ENCODE results near the gene PEX14. TPM values are rescaled to one million over a fixed set of nuclear protein-coding genes. Genes with fewer than 3 reads are reported as not detected.

PEX14 gene
- total and polyA plus RNA-seq, 10 of the 15 experiments (the other 5 are each of a cell fraction or from before 2014, with no cell fraction given): 1.4 to 23.2 (median 12.0) TPM

- FAIRE-seq (peak; percentile 96), ATAC-seq (peak; percentile 96), DNase-seq (ENCODE audit: low read depth, low spot score) (peak; percentile 88)
- Histone ChIP-seq H4K20me1 (ENCODE audit: control insufficient read depth, insufficient read depth) (no peaks in the 10 kb centered on the region), H3K9me3 (replicated peaks; ENCODE audit: control insufficient read depth, insufficient read depth, low read length) (no peaks in the 10 kb centered on the region), H3K27me3 (replicated peaks in 1 of 2; ENCODE audit: control insufficient read depth in 2 of 2, insufficient read depth in 2 of 2, low read length in 1 of 2) (no peaks in the 10 kb centered on the region), H2AFZ (ENCODE audit: control insufficient read depth, low read depth, low read length) (peak overlapping the region; percentile 45), H3K36me3 (ENCODE audit: control insufficient read depth in 2 of 2, insufficient read depth in 2 of 2, low read length in 1 of 2) (peaks cover 3 to 12% of the 10 kb centered on the region in 2 experiments; a peak in 3 of 4 replicates), H3K4me3 (peak overlapping the region; percentile 56), H3K4me2 (ENCODE audit: control insufficient read depth, insufficient read depth) (peak overlapping the region; percentile 57), H3K4me1 (ENCODE audit: control insufficient read depth, insufficient read depth, low read length) (peaks cover 25% of the 10 kb centered on the region), H3K27ac (ENCODE audit: control insufficient read depth, insufficient read depth) (peak overlapping the region; percentile 83), H3K79me2 (ENCODE audit: control insufficient read depth, insufficient read depth, low read length) (peaks cover 34% of the 10 kb centered on the region), H3K9ac (ENCODE audit: control insufficient read depth, insufficient read depth, low read length) (peak overlapping the region; percentile 64)
- no TSS peak for BruUV-seq (replicated peaks)
- RAD21 ChIA-PET (ENCODE audit: unreplicated experiment): interaction anchor here (0.5 to 8.4 kb wide), 30 partner anchors 9 to 552 kb away, joined by 3 to 191 read pairs (median 4); partner anchors contain the start of genes CENPS, DFFA, KIF1B and LZIC
- POLR2A ChIA-PET: interaction anchor here (0.5 to 2.6 kb wide), 9 partner anchors 9 to 1415 kb away, joined by 3 to 17 read pairs (median 4); partner anchors contain the start of gene CENPS
- under 1% methylated on average over 15 of the region's 15 CpGs for WGBS (ENCODE audit: insufficient coverage, insufficient replicate concordance, low lambda C conversion rate, missing lambda C conversion rate)
- CTCF ChIA-PET: interaction anchor here (0.6 to 12.5 kb wide), 53 partner anchors 9 to 1151 kb away, joined by 3 to 292 read pairs (median 4); partner anchors contain the start of genes CENPS, CORT, KIF1B and PEX14
- SMC1A ChIA-PET (ENCODE audit: uncharacterized antibody, unreplicated experiment): interaction anchor here (0.7 to 6.4 kb wide), 29 partner anchors 9 to 748 kb away, joined by 3 to 122 read pairs (median 3); partner anchors contain the start of genes CENPS and PEX14
- intact Hi-C loops (cut with micrococcal nuclease; ENCODE audit: unreplicated experiment): loop anchor here (1.0 to 5.0 kb wide), 2 partner anchors 65 to 618 kb away; partner anchors contain the start of gene CENPS
- in situ Hi-C loops (cut with MboI): loop anchor here (5.0 kb wide), 1 partner anchor 63 kb away; the partner anchor contains the start of gene CENPS
- TF ChIP-seq EZH2 (IDR thresholded peaks at IDR 0.05; ENCODE audit: borderline replicate concordance, control insufficient read depth, low read depth, low read length): no peak
- TF ChIP-seq E4F1 (IDR thresholded peaks at IDR 0.05; ENCODE audit: borderline replicate concordance, partially characterized antibody): peak; percentile 39
- no peak for TF ChIP-seq TCF3 (IDR thresholded peaks at IDR 0.05; ENCODE audit: borderline replicate concordance, insufficient read depth, low read depth, low read length)
- peak; percentile 78 for TF ChIP-seq RELA (IDR thresholded peaks at IDR 0.05; ENCODE audit: borderline replicate concordance, partially characterized antibody)
- no peak for TF ChIP-seq TAF1 (IDR thresholded peaks at IDR 0.05; ENCODE audit: borderline replicate concordance, low read depth, low read length)
- no peak for TF ChIP-seq SREBF1 (IDR thresholded peaks at IDR 0.05; ENCODE audit: low read length)
- peak; percentile 57; the same call in 1 of the 2 replicates for TF ChIP-seq FOXM1 (IDR thresholded peaks at IDR 0.05; ENCODE audit: low read depth, low read length)
- peak; percentile 79 for TF ChIP-seq SKIL (IDR thresholded peaks at IDR 0.05; ENCODE audit: low read depth, poor library complexity, severe bottlenecking)
- no peak for TF ChIP-seq CBFB (IDR thresholded peaks at IDR 0.05; ENCODE audit: low read depth)
- TF ChIP-seq SMAD1 (IDR thresholded peaks at IDR 0.05; ENCODE audit: low read depth, partially characterized antibody): no peak
- TF ChIP-seq SIX5 (IDR thresholded peaks at IDR 0.05; ENCODE audit: low read depth, low read length, severe bottlenecking): no peak
- TF ChIP-seq SMAD5 (IDR thresholded peaks at IDR 0.05; ENCODE audit: low read depth): no peak
- TF ChIP-seq MLLT1 (IDR thresholded peaks at IDR 0.05): 0 out of 2 replicates have a peak, but pooled peaks have one; percentile 24
- no peak for TF ChIP-seq GATAD2B (conservative IDR thresholded peaks at IDR 0.05; ENCODE audit: low read depth)
- no peak for TF ChIP-seq STAT3 (IDR thresholded peaks at IDR 0.05; ENCODE audit: low read depth, low read length)
Observed at GRCh38 chr1:10494754-10495474, 20.2 kb downstream of the PEX14 start.
